Measurements from ENCODE around the gene HIVEP1.

The HIVEP1 gene

GRCh38 chr6:12012038-12012557 is at the start of gene HIVEP1:
HIVEP1 (plus strand) TSS chr6:12012312; CDS start chr6:12015629, 3,317 bp downstream.
- peak; percentile 54 for DNase-seq

- no peak for DNase-seq
Measured at GRCh38 chr6:11963756-11964500, 48.2 kb upstream of the HIVEP1 start.

GRCh38 chr6:11964729-11965335 is 47.3 kb upstream of the HIVEP1 start:
- no peak for DNase-seq

GRCh38 chr6:11965499-11965898 is 46.6 kb upstream of the HIVEP1 start:
- no peak for DNase-seq

GRCh38 chr6:11968241-11968806 is 43.8 kb upstream of the HIVEP1 start:
- no peak for DNase-seq

GRCh38 chr6:11969092-11969491 is 43.0 kb upstream of the HIVEP1 start:
- DNase-seq = no peak

- DNase-seq = no peak
Measured at GRCh38 chr6:11970114-11970513, 42.0 kb upstream of the HIVEP1 start.

GRCh38 chr6:11971154-11971553 is 41.0 kb upstream of the HIVEP1 start:
- DNase-seq = no peak

GRCh38 chr6:11972270-11972669 is 39.8 kb upstream of the HIVEP1 start:
- no peak for DNase-seq

- DNase-seq = no peak
Measured at GRCh38 chr6:11972806-11973205, 39.3 kb upstream of the HIVEP1 start.

GRCh38 chr6:11973238-11973637 is 38.9 kb upstream of the HIVEP1 start:
- no peak for DNase-seq

GRCh38 chr6:11974089-11974488 is 38.0 kb upstream of the HIVEP1 start:
- DNase-seq = no peak

- DNase-seq = no peak
Measured at GRCh38 chr6:11975353-11975977, 36.6 kb upstream of the HIVEP1 start.

GRCh38 chr6:11976489-11976888 is 35.6 kb upstream of the HIVEP1 start:
- no peak for DNase-seq

- no peak for DNase-seq
Measured at GRCh38 chr6:11977193-11977592, 34.9 kb upstream of the HIVEP1 start.

- no peak for DNase-seq
Measured at GRCh38 chr6:11977738-11978137, 34.4 kb upstream of the HIVEP1 start.

- DNase-seq = no peak
Measured at GRCh38 chr6:11978169-11978987, 33.7 kb upstream of the HIVEP1 start.

- DNase-seq = no peak
Measured at GRCh38 chr6:11979866-11980265, 32.2 kb upstream of the HIVEP1 start.

- no peak for DNase-seq
Measured at GRCh38 chr6:11983306-11983705, 28.8 kb upstream of the HIVEP1 start.

- no peak for DNase-seq
Measured at GRCh38 chr6:11987386-11987785, 24.7 kb upstream of the HIVEP1 start.

GRCh38 chr6:11989386-11989785 is 22.7 kb upstream of the HIVEP1 start:
- DNase-seq = no peak

GRCh38 chr6:11992086-11992485 is 20.0 kb upstream of the HIVEP1 start:
- DNase-seq = peak; percentile 63
